ENCODE measurements around the gene PHC2.

Gene PHC2

GRCh38 chr1:33414879-33415278 lies 16.0 kb downstream of the PHC2 start:
- no peak for TF ChIP-seq YY1 (IDR thresholded peaks at IDR 0.05; ENCODE audit: low read depth)
- TF ChIP-seq CREB1 (IDR thresholded peaks at IDR 0.05; ENCODE audit: low read depth), result no peak
- no peak for TF ChIP-seq ZBTB7A (IDR thresholded peaks at IDR 0.05; ENCODE audit: low read depth)
- TF ChIP-seq RAD21 (IDR thresholded peaks at IDR 0.05; ENCODE audit: low read depth), result no peak
- TF ChIP-seq EP300 (IDR thresholded peaks at IDR 0.05; ENCODE audit: borderline replicate concordance), result no peak
- no peak for TF ChIP-seq REST (IDR thresholded peaks at IDR 0.05; ENCODE audit: low read depth)
- TF ChIP-seq TEAD4 (IDR thresholded peaks at IDR 0.05), result no peak
- no peak for TF ChIP-seq MAX (IDR thresholded peaks at IDR 0.05)
- TF ChIP-seq, protein P1, sequence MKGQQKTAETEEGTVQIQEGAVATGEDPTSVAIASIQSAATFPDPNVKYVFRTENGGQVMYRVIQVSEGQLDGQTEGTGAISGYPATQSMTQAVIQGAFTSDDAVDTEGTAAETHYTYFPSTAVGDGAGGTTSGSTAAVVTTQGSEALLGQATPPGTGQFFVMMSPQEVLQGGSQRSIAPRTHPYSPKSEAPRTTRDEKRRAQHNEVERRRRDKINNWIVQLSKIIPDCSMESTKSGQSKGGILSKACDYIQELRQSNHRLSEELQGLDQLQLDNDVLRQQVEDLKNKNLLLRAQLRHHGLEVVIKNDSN (IDR thresholded peaks at IDR 0.05), result no peak
- TF ChIP-seq TCF12 (IDR thresholded peaks at IDR 0.05; ENCODE audit: low read depth), result no peak
- TF ChIP-seq TAF1 (IDR thresholded peaks at IDR 0.05; ENCODE audit: low read depth), result no peak
- TF ChIP-seq EGR1 (IDR thresholded peaks at IDR 0.05), result no peak

DNA sequence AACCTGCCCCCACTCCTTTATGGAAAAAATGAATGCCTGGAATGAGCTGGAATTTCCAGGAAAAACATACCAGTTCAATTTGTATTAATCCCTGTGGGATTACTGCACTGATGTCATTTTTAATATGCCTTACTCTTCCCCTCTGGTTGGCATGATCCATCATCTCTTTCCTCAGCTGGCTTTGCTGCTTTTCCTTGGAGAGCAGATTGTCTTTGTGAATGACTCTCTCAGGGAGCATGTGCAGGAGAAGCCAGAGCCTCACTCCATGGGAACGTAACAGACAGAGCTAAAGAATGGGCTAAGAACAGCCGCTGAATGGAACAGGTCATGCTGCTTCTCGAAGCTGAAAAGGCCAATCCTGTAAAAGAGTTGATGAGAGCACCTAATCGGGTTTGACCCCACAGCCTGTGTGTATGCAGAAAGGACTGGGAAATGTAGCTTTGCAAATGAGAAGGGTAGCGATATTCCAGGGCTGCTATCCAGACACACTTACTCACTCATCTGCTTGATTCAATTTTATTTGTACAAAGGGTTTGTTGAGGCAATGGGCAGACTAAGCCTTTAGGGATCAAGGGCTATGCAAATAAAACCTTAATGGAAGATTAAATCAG lies 20.7 kb downstream of the PHC2 start:
- no peak for TF ChIP-seq FOXM1 (IDR thresholded peaks at IDR 0.05; ENCODE audit: borderline replicate concordance, low read depth)
- no peak for TF ChIP-seq REST (IDR thresholded peaks at IDR 0.05; ENCODE audit: low read depth)

DNA sequence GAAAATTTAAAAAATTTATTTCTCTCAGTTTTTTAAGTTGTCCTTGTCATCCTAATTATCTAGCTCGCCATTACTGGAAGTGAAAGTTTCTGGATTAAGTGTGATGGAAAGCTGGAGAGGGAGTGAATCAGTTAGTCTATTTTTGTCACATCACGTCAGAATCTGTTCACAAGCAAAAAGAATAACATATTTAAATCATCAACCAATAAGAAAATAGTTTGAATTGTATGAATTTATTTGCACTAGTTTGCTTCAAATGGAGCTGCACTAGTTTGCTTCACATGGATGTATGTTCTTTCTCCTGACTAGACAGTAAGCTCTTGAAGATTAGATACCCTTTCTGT lies 22.8 kb downstream of the PHC2 start:
- TF ChIP-seq YY1 (IDR thresholded peaks at IDR 0.05; ENCODE audit: low read depth) (no peak), REST (IDR thresholded peaks at IDR 0.05; ENCODE audit: low read depth) (no peak), RAD21 (IDR thresholded peaks at IDR 0.05; ENCODE audit: low read depth) (no peak), CREB1 (IDR thresholded peaks at IDR 0.05; ENCODE audit: low read depth) (no peak), TAF1 (IDR thresholded peaks at IDR 0.05; ENCODE audit: low read depth) (no peak), ZBTB7A (IDR thresholded peaks at IDR 0.05; ENCODE audit: low read depth) (no peak), NFIC (IDR thresholded peaks at IDR 0.05) (no peak), EP300 (IDR thresholded peaks at IDR 0.05; ENCODE audit: borderline replicate concordance) (no peak), EGR1 (IDR thresholded peaks at IDR 0.05) (no peak), TCF12 (IDR thresholded peaks at IDR 0.05; ENCODE audit: low read depth) (no peak), TEAD4 (IDR thresholded peaks at IDR 0.05) (no peak), FOXM1 (IDR thresholded peaks at IDR 0.05; ENCODE audit: borderline replicate concordance, low read depth) (no peak), MAX (IDR thresholded peaks at IDR 0.05) (no peak), CEBPB (IDR thresholded peaks at IDR 0.05) (no peak)
- TF ChIP-seq, protein P1 (IDR thresholded peaks at IDR 0.05), result no peak

DNA sequence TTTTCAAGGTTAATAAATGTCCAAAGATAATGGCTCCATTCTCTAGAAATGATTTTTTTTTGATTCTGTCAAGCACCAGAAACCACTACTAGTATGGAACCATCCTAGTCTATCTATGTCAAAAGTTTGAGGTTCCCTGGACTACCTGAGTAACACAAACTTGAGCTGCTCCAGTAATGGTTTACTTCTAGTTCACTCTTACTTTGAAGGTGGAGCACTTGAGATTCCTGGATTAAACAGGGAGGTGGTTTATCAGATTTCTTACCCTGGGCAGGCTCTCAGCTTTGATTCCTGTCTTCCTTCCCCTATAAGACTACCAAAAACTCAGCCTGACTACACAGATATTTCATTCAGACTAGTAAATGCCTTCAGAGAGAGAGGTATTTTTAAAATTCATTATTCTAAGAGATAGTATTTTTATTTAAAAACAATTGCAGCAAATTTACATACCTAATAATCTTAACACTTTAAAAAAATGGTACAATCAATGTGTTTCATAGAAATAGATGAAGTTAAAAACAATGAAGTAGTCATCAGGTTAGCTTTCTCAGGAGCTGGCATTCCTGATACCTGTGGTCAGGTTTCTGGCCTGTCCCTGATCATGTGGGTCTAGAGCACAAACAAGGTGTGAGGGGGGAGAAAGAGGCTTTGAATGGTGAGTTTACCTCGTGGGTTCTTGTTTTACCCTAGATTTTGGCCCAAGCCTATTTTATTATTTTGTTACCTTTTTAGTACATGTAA lies 23.4 kb downstream of the PHC2 start:
- TF ChIP-seq TAF1 (IDR thresholded peaks at IDR 0.05; ENCODE audit: low read depth), result no peak
- TF ChIP-seq FOXM1 (IDR thresholded peaks at IDR 0.05; ENCODE audit: borderline replicate concordance, low read depth), result no peak
- TF ChIP-seq YY1 (IDR thresholded peaks at IDR 0.05; ENCODE audit: low read depth), result no peak
- TF ChIP-seq, protein P1 (IDR thresholded peaks at IDR 0.05), result no peak
- TF ChIP-seq NFIC (IDR thresholded peaks at IDR 0.05), result no peak
- no peak for TF ChIP-seq REST (IDR thresholded peaks at IDR 0.05; ENCODE audit: low read depth)
- TF ChIP-seq EGR1 (IDR thresholded peaks at IDR 0.05), result no peak
- no peak for TF ChIP-seq TEAD4 (IDR thresholded peaks at IDR 0.05)
- TF ChIP-seq ZBTB7A (IDR thresholded peaks at IDR 0.05; ENCODE audit: low read depth), result no peak
- no peak for TF ChIP-seq TCF12 (IDR thresholded peaks at IDR 0.05; ENCODE audit: low read depth)
- no peak for TF ChIP-seq CREB1 (IDR thresholded peaks at IDR 0.05; ENCODE audit: low read depth)
- no peak for TF ChIP-seq EP300 (IDR thresholded peaks at IDR 0.05; ENCODE audit: borderline replicate concordance)
- TF ChIP-seq RAD21 (IDR thresholded peaks at IDR 0.05; ENCODE audit: low read depth), result no peak
- TF ChIP-seq CEBPB (IDR thresholded peaks at IDR 0.05), result no peak
